Measurements from ENCODE around the gene PTGDS. TPM values are rescaled to one million over a fixed set of nuclear protein-coding genes. Genes with fewer than 3 reads are reported as not detected.

The PTGDS gene
- total RNA-seq, 2 donors from 2014 or later = 15.9 to 26.1 TPM

DNA sequence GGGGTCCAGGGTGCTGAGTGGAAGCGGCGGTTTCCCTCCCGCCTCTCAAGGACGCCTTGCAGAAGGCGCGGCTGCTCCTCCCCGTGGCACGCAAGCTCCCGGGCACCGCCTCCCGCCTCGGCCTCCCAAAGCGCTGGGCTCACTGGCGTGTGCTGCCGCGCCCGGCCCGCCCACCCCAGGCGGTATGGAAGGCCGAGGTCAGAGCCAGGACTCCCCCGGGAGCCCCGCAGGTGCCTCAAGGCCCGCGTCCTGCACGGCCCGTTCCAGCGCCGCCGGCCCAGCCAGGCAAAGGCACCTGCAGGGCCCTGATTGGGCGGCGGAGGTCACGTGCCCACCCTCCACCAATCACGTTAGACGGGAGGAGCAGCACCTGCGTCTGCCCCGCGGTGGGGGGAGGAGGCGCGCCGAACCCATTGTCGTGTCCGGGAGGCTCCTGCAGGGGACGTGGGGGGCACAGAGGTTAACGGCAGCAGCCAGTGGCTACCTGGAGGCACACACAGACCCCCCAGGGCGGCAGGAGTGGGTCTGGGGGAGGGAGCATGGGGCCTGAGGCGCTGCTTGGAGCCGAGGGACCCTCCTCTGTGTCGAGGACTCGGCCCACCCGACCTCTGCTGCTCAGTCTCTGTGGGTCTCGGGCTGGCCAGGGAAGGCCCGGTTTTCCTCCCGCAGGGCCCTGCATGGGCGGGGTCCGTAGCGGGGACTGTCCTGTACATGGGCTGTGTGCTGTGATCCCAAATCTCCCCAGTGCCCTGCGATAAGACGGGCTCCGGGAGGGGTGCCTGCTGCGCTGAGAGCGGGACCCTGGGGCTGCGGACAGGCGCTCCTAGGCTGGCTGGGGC, 27.3 kb upstream of the PTGDS start:
- Histone ChIP-seq H3K4me1 (peaks cover 9% of the 10 kb centered on the region), H3K9ac (ENCODE audit: low read depth in 2 of 2, low read length in 2 of 2) (peak overlapping the region; percentile 97 to 98)
- intact Hi-C loops (cut with DNase I) = no loop called here

DNA sequence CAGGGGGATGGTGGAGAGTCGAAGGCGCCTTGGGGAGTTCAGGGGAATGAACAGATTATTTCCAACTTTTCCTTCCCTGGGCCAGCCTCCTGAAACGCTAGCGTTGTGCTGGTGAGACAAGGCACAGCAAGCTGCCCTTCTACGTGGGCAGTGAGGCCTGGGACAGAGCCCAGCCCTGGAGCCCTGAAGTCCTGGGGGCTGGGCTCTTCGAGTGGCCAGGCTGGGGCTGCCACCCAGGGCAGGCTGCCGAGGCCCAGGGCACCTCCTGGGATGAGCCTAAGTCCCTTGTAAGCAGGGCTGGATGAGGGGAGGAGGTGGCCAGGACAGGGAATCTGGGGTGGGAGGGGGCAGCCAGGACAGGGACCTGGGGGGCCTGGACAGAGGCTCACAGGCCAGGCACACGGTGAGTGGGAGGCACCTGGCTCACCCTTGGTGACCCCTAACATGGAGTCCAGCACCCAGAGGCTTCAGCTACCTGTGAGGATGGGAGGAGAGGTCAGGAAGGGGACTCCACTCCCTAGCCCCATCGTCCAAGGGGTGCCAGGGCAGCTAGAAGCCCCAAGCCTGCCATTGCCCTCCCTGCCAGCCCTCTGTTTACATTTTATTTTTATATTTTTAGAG, 26.5 kb upstream of the PTGDS start:
- intact Hi-C loops (cut with DNase I) = no loop called here
- DNase-seq = no peak
- H3K27ac ChIP-seq = peak overlapping the region; percentile 98
- no peaks in the 10 kb centered on the region for H3K27me3 ChIP-seq
- H3K36me3 ChIP-seq = no peaks in the 10 kb centered on the region
- H3K9me3 ChIP-seq = no peaks in the 10 kb centered on the region
- H3K4me3 ChIP-seq = peak overlapping the region; percentile 51
- TF ChIP-seq, protein P1, sequence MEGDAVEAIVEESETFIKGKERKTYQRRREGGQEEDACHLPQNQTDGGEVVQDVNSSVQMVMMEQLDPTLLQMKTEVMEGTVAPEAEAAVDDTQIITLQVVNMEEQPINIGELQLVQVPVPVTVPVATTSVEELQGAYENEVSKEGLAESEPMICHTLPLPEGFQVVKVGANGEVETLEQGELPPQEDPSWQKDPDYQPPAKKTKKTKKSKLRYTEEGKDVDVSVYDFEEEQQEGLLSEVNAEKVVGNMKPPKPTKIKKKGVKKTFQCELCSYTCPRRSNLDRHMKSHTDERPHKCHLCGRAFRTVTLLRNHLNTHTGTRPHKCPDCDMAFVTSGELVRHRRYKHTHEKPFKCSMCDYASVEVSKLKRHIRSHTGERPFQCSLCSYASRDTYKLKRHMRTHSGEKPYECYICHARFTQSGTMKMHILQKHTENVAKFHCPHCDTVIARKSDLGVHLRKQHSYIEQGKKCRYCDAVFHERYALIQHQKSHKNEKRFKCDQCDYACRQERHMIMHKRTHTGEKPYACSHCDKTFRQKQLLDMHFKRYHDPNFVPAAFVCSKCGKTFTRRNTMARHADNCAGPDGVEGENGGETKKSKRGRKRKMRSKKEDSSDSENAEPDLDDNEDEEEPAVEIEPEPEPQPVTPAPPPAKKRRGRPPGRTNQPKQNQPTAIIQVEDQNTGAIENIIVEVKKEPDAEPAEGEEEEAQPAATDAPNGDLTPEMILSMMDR (IDR thresholded peaks at IDR 0.05) = no peak
- peaks cover 9% of the 10 kb centered on the region for H3K4me1 ChIP-seq
- H3K9ac ChIP-seq (ENCODE audit: low read depth in 2 of 2, low read length in 2 of 2) = peak overlapping the region; percentile 97 to 98

More for the DNA sequence above, 27.3 kb upstream of the PTGDS start:
- H3K27me3 ChIP-seq = no peaks in the 10 kb centered on the region
- H3K27ac ChIP-seq = peak overlapping the region; percentile 98
- TF ChIP-seq, protein P1 (IDR thresholded peaks at IDR 0.05) = no peak
- DNase-seq = peak; percentile 99
- H3K36me3 ChIP-seq = no peaks in the 10 kb centered on the region
- H3K4me3 ChIP-seq = peak overlapping the region; percentile 51
- H3K9me3 ChIP-seq = no peaks in the 10 kb centered on the region

DNA sequence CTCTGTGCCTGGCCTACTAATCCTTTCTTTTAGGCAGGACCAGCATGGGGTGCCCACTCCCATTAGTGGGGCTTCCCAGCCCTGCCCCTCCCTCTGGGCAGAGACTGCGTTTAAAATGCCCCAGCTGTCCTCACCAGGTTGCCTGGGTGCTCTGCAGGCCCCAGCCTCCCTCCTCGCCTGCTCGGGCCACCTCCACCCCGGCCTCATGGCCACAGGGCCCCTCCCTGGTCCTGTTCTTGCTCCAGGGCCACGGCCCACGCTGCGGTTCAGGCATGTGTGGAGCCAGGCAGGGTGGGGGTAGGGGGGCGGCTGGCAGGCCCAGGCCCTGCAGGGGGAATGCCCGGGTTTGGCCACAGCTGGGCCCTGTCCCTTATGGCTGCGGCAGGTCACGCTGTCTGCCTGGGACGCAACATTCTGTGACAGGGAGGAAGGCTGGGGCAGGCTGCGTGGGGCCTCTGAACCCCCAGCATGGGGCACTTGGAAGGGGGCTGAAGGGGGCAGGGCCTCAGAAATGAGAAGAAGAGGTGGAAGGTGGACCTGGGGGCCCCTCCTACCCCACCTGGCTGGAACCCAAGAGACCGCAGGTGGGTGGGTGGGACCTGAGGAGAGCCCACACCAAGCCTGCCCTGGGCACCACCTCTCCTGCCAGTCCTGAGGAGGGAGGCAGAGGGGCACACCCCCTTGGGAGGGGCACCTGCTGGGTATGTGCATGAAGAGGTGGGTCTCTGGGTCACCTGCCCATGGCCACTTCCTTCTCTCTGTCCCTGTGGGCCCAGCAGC, 25.6 kb upstream of the PTGDS start, which contains the start of gene LCN12:
LCN12 (plus strand) TSS at position 733 of the 780 bp plus-strand sequence. CDS start 55 bp downstream, outside the sequence.
- H3K36me3 ChIP-seq = no peaks in the 10 kb centered on the region
- H3K27ac ChIP-seq = peak within 1 kb of the TSS; percentile 98
- DNase-seq = no peak
- no peaks in the 10 kb centered on the region for H3K9me3 ChIP-seq
- intact Hi-C loops (cut with DNase I) = no loop called here
- TF ChIP-seq, protein P1 (IDR thresholded peaks at IDR 0.05) = no peak
- H3K4me3 ChIP-seq = no peak within 1 kb of the TSS
- H3K4me1 ChIP-seq = peaks cover 9% of the 10 kb centered on the region
- no peaks in the 10 kb centered on the region for H3K27me3 ChIP-seq
- H3K9ac ChIP-seq (ENCODE audit: low read depth in 2 of 2, low read length in 2 of 2) = no peak within 1 kb of the TSS

DNA sequence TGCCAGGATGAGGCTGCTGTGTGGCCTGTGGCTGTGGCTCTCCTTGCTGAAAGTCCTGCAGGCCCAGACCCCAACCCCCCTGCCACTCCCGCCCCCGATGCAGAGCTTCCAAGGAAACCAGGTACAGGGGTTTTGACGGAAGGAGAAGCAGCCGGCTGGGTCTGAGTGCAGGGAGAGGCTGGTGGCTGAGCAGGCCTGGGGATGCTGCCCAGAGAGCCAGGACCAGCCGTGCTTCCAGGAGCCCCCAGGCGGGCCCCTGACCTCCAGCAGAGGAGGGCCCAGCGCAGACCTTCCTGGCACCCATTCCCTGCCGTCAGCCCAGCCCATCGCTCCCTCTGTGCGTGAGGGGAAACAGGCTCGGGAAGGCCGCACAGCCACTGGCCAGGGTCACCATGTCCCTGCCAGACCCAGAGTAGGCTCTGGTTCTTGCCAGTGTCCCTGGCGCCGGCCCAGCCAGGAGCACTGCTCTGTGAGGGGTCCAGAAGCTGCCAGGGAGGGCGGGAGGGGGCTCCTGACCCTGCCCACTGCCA, 24.9 kb upstream of the PTGDS start:
- H3K9ac ChIP-seq (ENCODE audit: low read depth in 2 of 2, low read length in 2 of 2) = no peak overlapping the region
- intact Hi-C loops (cut with DNase I) = no loop called here
- TF ChIP-seq, protein P1 (IDR thresholded peaks at IDR 0.05) = no peak
- DNase-seq = no peak
- H3K9me3 ChIP-seq = no peaks in the 10 kb centered on the region
- H3K4me3 ChIP-seq = no peak overlapping the region
- H3K27me3 ChIP-seq = no peaks in the 10 kb centered on the region
- H3K36me3 ChIP-seq = no peaks in the 10 kb centered on the region
- no peak overlapping the region for H3K27ac ChIP-seq
- peaks cover 9% of the 10 kb centered on the region for H3K4me1 ChIP-seq
